NCI-H2081 treated with DMSO at 0.1 percent for 48 hours (cell line): Measurements from ENCODE around the gene LHFPL6.

Source experiments
- DNase-seq: peaks from one replicate; lab custom pipeline; 2025; lab: John Stamatoyannopoulos, UW

LHFPL6 gene

DNA sequence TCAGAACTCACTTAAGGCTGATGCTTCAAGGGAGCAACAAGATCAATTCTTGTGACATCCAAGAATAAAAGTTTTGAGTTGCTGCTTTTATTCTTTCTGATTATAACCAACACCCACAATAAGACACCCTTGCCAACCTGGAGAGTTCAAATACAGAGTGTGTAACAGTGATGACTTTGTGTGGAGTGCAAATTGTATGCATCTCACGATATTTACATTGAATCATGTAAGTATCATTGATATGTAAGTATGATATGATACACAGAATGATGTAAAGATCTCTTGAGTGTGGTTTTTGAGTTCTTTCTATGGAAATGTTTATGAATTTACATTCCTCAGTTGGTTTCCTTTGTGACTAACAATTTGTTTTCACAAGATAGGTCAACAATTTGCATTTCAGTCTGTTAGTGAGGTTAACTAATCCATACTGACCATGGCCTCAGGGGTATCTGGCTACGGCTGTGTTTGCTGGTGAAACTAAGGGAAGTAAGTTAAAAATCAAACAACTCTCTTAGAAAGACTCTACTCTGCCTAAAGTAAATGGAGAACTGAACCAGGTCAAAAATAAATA, 12.4 kb downstream of the LHFPL6 start:
- DNase-seq = no peak

- no peak for DNase-seq
These were observed 14.6 kb downstream of the LHFPL6 start for GRCh38 chr13:39588384-39588783.

DNA sequence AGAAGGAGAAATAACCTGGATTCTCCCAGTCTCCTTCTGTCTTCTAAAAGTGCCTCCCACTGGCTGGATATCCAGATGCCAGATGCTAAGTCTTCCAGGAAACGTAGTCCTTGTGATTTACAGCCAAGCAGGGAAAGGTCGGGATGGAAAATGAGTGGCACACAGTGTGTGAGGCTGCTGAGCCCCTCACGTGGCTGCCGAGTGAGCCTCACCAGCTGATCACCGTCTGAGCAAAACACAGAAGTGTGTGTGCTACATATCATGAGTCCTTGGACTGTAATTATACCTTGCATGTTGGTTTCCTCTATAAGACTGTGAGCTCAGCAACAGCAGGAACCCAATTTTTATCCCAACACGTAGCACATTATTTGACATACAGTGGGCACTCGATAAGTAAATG, 15.1 kb downstream of the LHFPL6 start:
- DNase-seq = no peak

DNA sequence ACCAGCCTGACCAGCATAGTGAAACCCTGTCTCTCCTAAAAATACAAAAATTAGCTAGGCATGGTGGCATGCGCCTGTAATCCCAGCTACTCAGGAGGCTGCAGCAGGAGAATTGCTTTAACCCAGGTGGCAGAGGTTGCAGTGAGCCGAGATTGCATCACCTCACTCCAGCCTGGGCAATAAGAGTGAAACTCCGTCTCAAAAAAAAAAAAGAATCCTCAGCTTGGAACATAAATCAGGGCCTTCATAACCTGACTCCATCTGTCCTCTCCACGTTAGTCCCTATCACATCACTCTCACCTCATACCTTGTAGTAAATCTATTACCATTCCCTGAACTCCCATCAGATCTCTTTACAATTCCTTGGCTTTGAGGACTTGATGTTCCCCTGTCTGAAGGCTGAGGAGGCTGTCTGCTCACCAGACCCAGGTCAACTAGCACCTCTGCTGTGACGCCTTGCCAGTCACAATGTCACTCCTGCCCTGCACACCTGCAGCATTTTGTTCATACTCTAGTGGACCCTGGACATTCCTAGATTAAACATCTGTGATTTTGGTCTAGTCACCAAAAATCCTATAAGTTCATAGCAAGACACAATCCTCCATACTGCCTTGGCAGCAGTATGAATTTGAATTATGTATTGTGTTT, 15.9 kb downstream of the LHFPL6 start:
- no peak for DNase-seq

- DNase-seq = no peak
These were observed 16.8 kb downstream of the LHFPL6 start for GRCh38 chr13:39586151-39586550.

- DNase-seq = no peak
These were observed 17.8 kb downstream of the LHFPL6 start for GRCh38 chr13:39585219-39585618.

DNA sequence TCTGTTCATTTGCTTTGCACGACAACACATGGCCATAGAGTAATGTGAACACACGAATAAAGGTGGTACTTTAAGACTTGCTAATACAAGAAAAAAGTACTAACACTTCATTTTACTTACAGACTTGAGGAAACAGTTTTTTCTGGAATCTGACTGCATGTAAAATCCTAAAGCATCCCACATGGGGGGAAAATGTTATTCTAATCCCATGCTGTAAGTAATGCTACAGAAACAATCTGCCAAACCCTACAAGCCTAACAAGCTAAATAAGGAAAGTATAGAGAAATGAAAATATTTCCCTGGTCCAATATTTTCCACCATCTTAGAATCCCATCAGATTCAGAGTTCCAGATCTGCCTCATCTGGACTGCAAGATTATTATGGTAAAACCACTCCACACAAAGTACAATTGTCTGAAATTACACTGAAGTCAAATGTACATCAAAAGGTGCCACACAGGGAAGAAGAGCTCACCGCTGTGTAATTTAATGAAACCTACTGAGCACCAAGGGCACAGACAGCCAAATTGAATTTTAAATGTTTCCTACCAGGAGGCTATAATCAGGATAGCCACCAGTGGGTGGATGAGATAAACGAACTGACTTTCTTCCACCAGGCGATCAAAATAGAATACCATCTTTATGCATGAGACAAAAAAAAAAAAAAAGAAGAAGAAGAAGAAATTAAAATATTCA, 22.0 kb downstream of the LHFPL6 start:
- DNase-seq = peak; percentile 19

DNA sequence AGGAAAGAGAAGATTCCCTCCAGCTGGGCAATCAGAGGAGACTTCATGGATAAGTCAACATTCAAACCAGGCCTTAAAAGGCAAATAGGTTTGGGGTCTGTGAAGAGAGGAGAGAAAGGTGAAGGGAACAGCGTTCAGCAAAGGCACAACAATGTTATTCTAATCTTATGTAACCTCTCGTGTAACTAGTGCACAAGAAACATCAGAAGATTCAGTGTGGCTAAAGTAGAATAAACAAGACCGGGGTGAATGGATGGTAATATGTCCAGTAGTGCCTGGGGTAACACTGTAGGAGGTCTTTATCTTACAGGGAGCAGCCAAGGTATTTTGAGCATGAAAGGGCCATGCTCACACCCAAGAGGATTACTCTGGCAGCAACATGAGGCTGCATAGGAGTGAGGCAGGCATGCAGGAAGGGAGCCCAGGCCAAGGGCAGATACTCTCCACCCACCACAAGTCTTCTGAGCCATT, 24.1 kb downstream of the LHFPL6 start:
- DNase-seq = no peak

GRCh38 chr13:39577838-39578491, 25.0 kb downstream of the LHFPL6 start:
- no peak for DNase-seq

DNA sequence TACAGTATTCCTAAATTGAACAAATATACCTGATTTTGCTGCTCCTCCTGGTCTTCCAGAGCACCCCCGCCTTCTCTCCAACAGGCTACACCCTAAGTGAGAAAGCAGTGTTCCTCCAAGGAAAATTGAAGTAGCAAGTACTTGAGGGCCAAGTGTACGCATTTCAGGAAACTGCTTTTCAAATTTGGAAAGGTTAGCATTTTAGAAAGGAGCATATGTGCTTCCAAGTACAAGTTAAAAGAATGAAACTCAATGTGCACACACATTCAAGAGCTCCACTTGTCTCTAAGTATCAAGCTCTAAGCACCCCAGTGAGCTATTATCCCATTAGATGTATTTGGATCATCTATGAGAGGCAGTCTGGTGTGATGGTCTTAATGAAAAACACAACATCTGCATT, 25.8 kb downstream of the LHFPL6 start:
- DNase-seq = no peak

- no peak for DNase-seq
These were observed 27.3 kb downstream of the LHFPL6 start for GRCh38 chr13:39575641-39576238.

GRCh38 chr13:39571502-39572092, 31.4 kb downstream of the LHFPL6 start:
- no peak for DNase-seq

DNA sequence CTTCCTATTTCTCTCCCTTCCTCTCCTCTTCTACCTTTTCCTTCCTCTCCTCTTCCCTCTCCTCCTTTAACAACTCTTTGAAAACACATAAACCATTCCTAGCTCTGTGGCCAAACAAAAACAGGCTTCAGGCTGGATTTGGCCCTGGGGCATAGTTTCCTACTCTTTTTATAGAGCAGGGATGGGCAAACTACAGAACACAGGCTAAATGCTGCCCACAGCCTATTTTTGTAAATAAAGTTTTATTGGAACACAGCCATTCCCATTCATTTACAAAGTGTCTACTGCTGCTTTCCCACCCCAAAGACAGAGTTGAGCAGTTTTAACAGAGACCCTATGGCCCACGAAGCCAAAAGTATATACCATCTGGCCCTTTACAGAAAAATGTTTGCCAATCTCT, 35.4 kb downstream of the LHFPL6 start:
- DNase-seq = no peak

- no peak for DNase-seq
These were observed 36.6 kb downstream of the LHFPL6 start for GRCh38 chr13:39566216-39566869.

- no peak for DNase-seq
These were observed 37.7 kb downstream of the LHFPL6 start for GRCh38 chr13:39565036-39565949.

DNA sequence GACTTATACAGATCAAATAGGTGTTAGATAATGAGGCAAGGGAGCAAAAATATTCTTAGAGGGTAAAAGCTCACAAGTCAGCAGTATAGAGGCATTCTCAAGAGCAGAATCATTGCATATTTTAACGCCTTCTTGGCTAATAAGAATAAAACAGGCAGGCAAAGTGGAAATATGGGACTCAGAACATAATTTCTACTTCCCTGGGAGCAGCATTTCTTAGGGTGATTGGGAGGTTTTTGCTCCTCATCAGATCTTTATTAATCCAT, 39.6 kb downstream of the LHFPL6 start:
- no peak for DNase-seq

GRCh38 chr13:39561971-39562370, 41.0 kb downstream of the LHFPL6 start:
- no peak for DNase-seq

- no peak for DNase-seq
These were observed 43.1 kb downstream of the LHFPL6 start for GRCh38 chr13:39559847-39560246.

- no peak for DNase-seq
These were observed 45.6 kb downstream of the LHFPL6 start for GRCh38 chr13:39557285-39557955.

DNA sequence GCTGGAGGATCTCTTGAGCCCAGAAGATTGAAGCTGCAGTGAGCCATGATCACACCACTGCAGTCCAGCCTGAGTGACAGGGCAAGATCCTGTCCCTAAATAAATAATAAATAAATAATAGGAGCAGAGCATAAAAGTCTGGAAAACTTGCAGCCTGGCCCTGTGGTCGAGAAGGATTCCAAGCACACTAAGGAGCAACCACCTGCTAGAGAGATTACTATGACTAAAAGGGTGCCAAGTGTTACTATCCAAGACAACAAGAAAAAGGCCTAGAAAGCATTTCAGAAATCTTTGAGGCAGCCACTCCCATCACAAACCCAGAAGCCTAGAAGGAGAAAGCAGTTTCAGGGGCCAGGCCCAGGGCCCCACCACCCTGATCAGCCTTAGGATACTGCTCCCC, 46.1 kb downstream of the LHFPL6 start:
- no peak for DNase-seq
